HepG2 (cell line): ENCODE measurements around the gene ARHGAP21. TPM values are rescaled to one million over a fixed set of nuclear protein-coding genes. Genes with fewer than 3 reads are reported as not detected.

Source experiments
- CEBPB ChIP-seq: IDR thresholded peaks from 2 replicates; pipeline ENCODE4 v1.6.1; 2011; ENCODE audit warnings: low read depth, low read length, improper control_type of control experiment, borderline replicate concordance
- CHD4 ChIP-seq: fragments of 200-600 bp; sonication (generic); IDR thresholded peaks from 2 replicates; pipeline ENCODE4 v1.7.0; 2017; ENCODE audit warnings: mild to moderate bottlenecking, low read length, borderline replicate concordance
- FOSL1 ChIP-seq: sonication (generic); formaldehyde crosslinking; IDR thresholded peaks from 2 replicates; pipeline ENCODE4 v1.9.0; 2021; ENCODE audit warnings: missing genetic modification reagents, borderline replicate concordance
- FOXP1 ChIP-seq, 2 experiments: fragments of 450-650 bp in 1 of 2; IDR thresholded peaks; 2 replicates each; pipeline ENCODE4 v1.6.1; 2017 to 2018; ENCODE audit warnings: antibody characterized with exemption in 1 of 2
- LBX2 ChIP-seq: sonication (generic); formaldehyde crosslinking; IDR thresholded peaks from 2 replicates; pipeline ENCODE4 v1.5.0; 2020; ENCODE audit warnings: missing genetic modification reagents, mild to moderate bottlenecking, borderline replicate concordance
- MAF1 ChIP-seq: sonication (generic); formaldehyde crosslinking; IDR thresholded peaks from 2 replicates; pipeline ENCODE4 v1.5.0; 2020; ENCODE audit warnings: missing genetic modification reagents, borderline replicate concordance
- POLR2AphosphoS5 ChIP-seq: IDR thresholded peaks from 2 replicates; pipeline ENCODE4 v1.6.1; 2012; ENCODE audit warnings: low read depth, low read length
- TAF1 ChIP-seq: sonication (generic); formaldehyde crosslinking; IDR thresholded peaks from 2 replicates; pipeline ENCODE4 v1.4.0; 2020; ENCODE audit warnings: missing genetic modification reagents
- XRCC5 ChIP-seq: fragments of 200-400 bp; formaldehyde crosslinking; optimal IDR thresholded peaks from 2 replicates; pipeline ENCODE3; 2017; ENCODE audit warnings: mild to moderate bottlenecking, low read length
- ZNF142 ChIP-seq: sonication (generic); formaldehyde crosslinking; IDR thresholded peaks from 2 replicates; pipeline ENCODE4 v1.4.0; 2020; ENCODE audit warnings: missing genetic modification reagents
- ZNF205 ChIP-seq: IDR thresholded peaks from 2 replicates; pipeline ENCODE4 v1.6.1; 2018; ENCODE audit warnings: missing biosample characterization, missing genetic modification reagents
- ZNF609 ChIP-seq: sonication (generic); formaldehyde crosslinking; IDR thresholded peaks from 2 replicates; pipeline ENCODE4 v1.4.0; 2020; ENCODE audit warnings: mild to moderate bottlenecking, missing genetic modification reagents, borderline replicate concordance
- ZNF670 ChIP-seq: sonication (generic); formaldehyde crosslinking; IDR thresholded peaks from 2 replicates; pipeline ENCODE4 v1.8.0; 2022; ENCODE audit warnings: mild to moderate bottlenecking, missing genetic modification reagents, borderline replicate concordance
- ZNF672 ChIP-seq: sonication (generic); formaldehyde crosslinking; IDR thresholded peaks from 2 replicates; pipeline ENCODE4 v1.8.1; 2022; ENCODE audit warnings: missing genetic modification reagents
- ZNF7 ChIP-seq: IDR thresholded peaks from 2 replicates; pipeline ENCODE4 v1.6.1; 2016; ENCODE audit warnings: missing biosample characterization, missing genetic modification reagents
- ZNF788 ChIP-seq: sonication (generic); formaldehyde crosslinking; IDR thresholded peaks from 2 replicates; pipeline ENCODE4 v1.5.0; 2020; ENCODE audit warnings: mild to moderate bottlenecking, missing genetic modification reagents, borderline replicate concordance
- ZNF792 ChIP-seq: IDR thresholded peaks from 2 replicates; pipeline ENCODE4 v1.6.1; 2016
- ZNF839 ChIP-seq: sonication (generic); formaldehyde crosslinking; IDR thresholded peaks from 2 replicates; pipeline ENCODE4 v1.4.0; 2020; ENCODE audit warnings: missing genetic modification reagents, mild to moderate bottlenecking, borderline replicate concordance
- polyA plus RNA-seq, 8 experiments: library from polyadenylated mRNA; depleted of rRNA in 3 of 8; stranded (reverse) in 7 of 8; unstranded in 1 of 8; fragments of >200 nt; fragmentation: Illumina TruSeq in 4 of 8; extraction: Trizol in 4 of 8; gene quantifications; 2 replicates each; pipeline versions ENCODE4 v1.2.1 to v1.2.3, GENCODE V29; 2011 to 2016; ENCODE audit warnings: low read depth in 4 of 8, missing spikeins in 1 of 8, mixed read lengths in 1 of 8; ENCODE audit not compliant: insufficient read depth in 1 of 8
- total RNA-seq, 5 experiments: library from RNA; depleted of rRNA; stranded (reverse); fragments of >200 nt; fragmentation: Illumina TruSeq; extraction: Trizol; gene quantifications; 2 replicates each; pipeline ENCODE4 v1.2.3, GENCODE V29; 2016; ENCODE audit warnings: low read depth in 1 of 5

ARHGAP21 gene
- total and polyA plus RNA-seq, 2 of the 13 experiments (the other 11 are each of a cell fraction or from before 2014, with no cell fraction given) = 23.9 to 26.6 TPM

GRCh38 chr10:24541239-24541753 lies 182.4 kb downstream of the ARHGAP21 start (continued):
- no peak for TF ChIP-seq ZNF670 (CRISPR knock-in tag)
- no peak for TF ChIP-seq POLR2AphosphoS5
- TF ChIP-seq ZNF142 (CRISPR knock-in tag) = no peak
- TF ChIP-seq LBX2 (CRISPR knock-in tag) = no peak
- no peak for TF ChIP-seq ZNF839 (CRISPR knock-in tag)
- no peak for TF ChIP-seq ZNF672
- TF ChIP-seq XRCC5 = no peak
- no peak for TF ChIP-seq TAF1 (CRISPR knock-in tag)
- peak; percentile 36; the same call in 1 of the 2 replicates for TF ChIP-seq ZNF792 (CRISPR knock-in tag)
- peak; percentile 75; the same call in 1 of the 2 replicates for TF ChIP-seq ZNF788 (CRISPR knock-in tag)
- 0 out of 2 replicates have a peak, but pooled peaks have one; percentile 39 for TF ChIP-seq CEBPB
- peak; percentile 84 for TF ChIP-seq FOXP1 (IDR thresholded peaks at IDR 0.05)
- TF ChIP-seq FOXP1 (CRISPR knock-in tag; IDR thresholded peaks at IDR 0.05) = peak; percentile 93
- TF ChIP-seq MAF1 (CRISPR knock-in tag) = no peak
- TF ChIP-seq ZNF609 = peak; percentile 89
- no peak; the same call in 1 of the 2 replicates for TF ChIP-seq CHD4
- no peak for TF ChIP-seq ZNF7
- peak; percentile 55; the same call in 1 of the 2 replicates for TF ChIP-seq ZNF205 (CRISPR knock-in tag)
- peak; percentile 51; the same call in 1 of the 2 replicates for TF ChIP-seq FOSL1 (CRISPR knock-in tag)
